ENCODE measurements around the gene KRTAP1-3. TPM values are rescaled to one million over a fixed set of nuclear protein-coding genes. Genes with fewer than 3 reads are reported as not detected.
"Not testable (repeated sequence)": the region's sequence is repeated elsewhere in the genome, so short reads cannot be mapped to it uniquely, and the experiment has no call there.

The KRTAP1-3 gene
- total RNA-seq, 1 experiment from 2014 or later: not detected

- Histone ChIP-seq H3K4me3 (no peak overlapping the region), H3K4me2 (no peak overlapping the region), H3K27me3 (ENCODE audit: insufficient read depth, low read depth) (no peaks in the 10 kb centered on the region), H4K20me1 (ENCODE audit: insufficient read depth) (no peaks in the 10 kb centered on the region), H3K36me3 (ENCODE audit: low read depth) (no peaks in the 10 kb centered on the region; the same call in 1 of the 2 replicates), H3K27ac (no peak overlapping the region), H3K79me2 (ENCODE audit: low read depth) (no peaks in the 10 kb centered on the region), H3F3A (ENCODE audit: insufficient read depth, low read depth) (peaks cover 7% of the 10 kb centered on the region), H3K9me3 (ENCODE audit: insufficient read depth, low read depth) (peaks cover 11% of the 10 kb centered on the region), H3K4me1 (replicated peaks; ENCODE audit: insufficient read depth) (peaks cover 8% of the 10 kb centered on the region), H2AFZ (no peak overlapping the region), H3K9me2 (ENCODE audit: insufficient read depth) (no peaks in the 10 kb centered on the region)
- BruUV-seq (replicated peaks): no TSS peak
- CTCF ChIA-PET: interaction anchor here (0.6 kb wide), 1 partner anchor 252 kb away, joined by 5 read pairs; no protein-coding TSS in a partner anchor
- intact Hi-C loops (cut with micrococcal nuclease; ENCODE audit: unreplicated experiment): no loop called here
- POLR2A ChIA-PET (ENCODE audit: unreplicated experiment): no interaction called here
- DNase-seq: no peak
- TF ChIP-seq CTCF (conservative IDR thresholded peaks at IDR 0.05) (no peak), EZH2 (IDR thresholded peaks at IDR 0.05; ENCODE audit: low read depth) (no peak)
These were observed 8.3 kb upstream of the KRTAP1-3 start for GRCh38 chr17:41042953-41043352.

GRCh38 chr17:41040783-41041571, 6.3 kb upstream of the KRTAP1-3 start, which contains the start of gene KRTAP1-1:
KRTAP1-1 (minus strand) TSS chr17:41041450; CDS start chr17:41041397, 53 bp downstream.
- H3K36me3 ChIP-seq (ENCODE audit: low read depth); CTCF ChIA-PET; H3K9me2 ChIP-seq (ENCODE audit: insufficient read depth); H3K4me2 ChIP-seq; H2AFZ ChIP-seq; POLR2A ChIA-PET (ENCODE audit: unreplicated experiment); H3K4me1 ChIP-seq (replicated peaks; ENCODE audit: insufficient read depth); H3F3A ChIP-seq (ENCODE audit: insufficient read depth, low read depth); H3K27me3 ChIP-seq (ENCODE audit: insufficient read depth, low read depth); BruUV-seq (replicated peaks); H3K27ac ChIP-seq; DNase-seq; H3K79me2 ChIP-seq (ENCODE audit: low read depth); H3K4me3 ChIP-seq; H4K20me1 ChIP-seq (ENCODE audit: insufficient read depth); intact Hi-C loops (cut with micrococcal nuclease; ENCODE audit: unreplicated experiment): not testable (repeated sequence)
- peaks cover 11% of the 10 kb centered on the region for H3K9me3 ChIP-seq (ENCODE audit: insufficient read depth, low read depth)

- no peaks in the 10 kb centered on the region for H3K79me2 ChIP-seq (ENCODE audit: low read depth)
- no peak overlapping the region for H3K4me2 ChIP-seq
- no peaks in the 10 kb centered on the region for H3F3A ChIP-seq (ENCODE audit: insufficient read depth, low read depth)
- no peak overlapping the region for H3K4me3 ChIP-seq
- H3K9me3 ChIP-seq (ENCODE audit: insufficient read depth, low read depth): peaks cover 7% of the 10 kb centered on the region
- no peaks in the 10 kb centered on the region for H4K20me1 ChIP-seq (ENCODE audit: insufficient read depth)
- no peaks in the 10 kb centered on the region for H3K9me2 ChIP-seq (ENCODE audit: insufficient read depth)
- POLR2A ChIA-PET (ENCODE audit: unreplicated experiment): no interaction called here
- no peak overlapping the region for H2AFZ ChIP-seq
- DNase-seq: no peak
- H3K36me3 ChIP-seq (ENCODE audit: low read depth): no peaks in the 10 kb centered on the region; the same call in 1 of the 2 replicates
- no peak for TF ChIP-seq EZH2 (IDR thresholded peaks at IDR 0.05; ENCODE audit: low read depth)
- TF ChIP-seq CTCF (conservative IDR thresholded peaks at IDR 0.05): no peak
- intact Hi-C loops (cut with micrococcal nuclease; ENCODE audit: unreplicated experiment): no loop called here
- H3K4me1 ChIP-seq (replicated peaks; ENCODE audit: insufficient read depth): peaks cover 6% of the 10 kb centered on the region; the same call in 1 of the 2 replicates
- BruUV-seq (replicated peaks): no TSS peak
- CTCF ChIA-PET: no interaction called here
- H3K27me3 ChIP-seq (ENCODE audit: insufficient read depth, low read depth): no peaks in the 10 kb centered on the region
- no peak overlapping the region for H3K27ac ChIP-seq
These were observed 3.2 kb upstream of the KRTAP1-3 start for GRCh38 chr17:41037853-41038350.

Measured in PC-9 (cell line).